ENCODE results near the gene ROR1.

ROR1 gene

DNA sequence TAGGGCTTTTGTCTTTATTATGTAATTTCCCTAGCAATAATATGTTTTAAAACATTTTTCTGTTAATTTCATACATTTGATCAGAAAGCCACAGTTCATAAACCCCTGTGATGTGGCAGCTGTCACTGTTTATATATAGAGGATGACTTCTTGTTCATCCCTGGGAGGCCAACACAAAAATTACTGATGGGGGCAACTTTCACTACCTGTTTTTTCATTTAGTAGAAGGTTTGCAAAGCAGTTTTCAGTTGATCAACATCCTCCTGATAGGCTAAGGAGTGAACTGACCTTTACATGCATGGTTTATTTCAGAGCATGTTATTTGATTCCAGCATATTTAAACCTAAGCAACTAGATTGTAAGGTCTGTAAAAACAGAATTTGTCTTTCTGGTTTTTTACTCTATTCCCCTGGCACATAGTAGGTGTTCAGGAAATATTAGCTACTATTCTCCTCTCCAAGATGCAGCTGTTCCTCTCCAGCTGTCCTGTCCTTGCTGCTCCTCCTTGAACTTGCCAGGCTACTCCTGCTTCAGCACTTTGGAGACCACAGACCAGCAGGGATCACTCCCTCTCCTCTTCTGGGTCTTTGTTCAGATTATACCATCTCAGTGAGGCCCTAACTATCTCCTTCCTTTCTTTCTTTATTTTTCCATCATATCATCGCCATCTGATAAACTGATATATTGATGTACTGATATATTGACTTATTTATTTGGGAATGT lies 54.7 kb downstream of the ROR1 start:
- TF ChIP-seq POLR2A (IDR thresholded peaks at IDR 0.05; ENCODE audit: low read length) = no peak
- no peak for TF ChIP-seq GATA1 (IDR thresholded peaks at IDR 0.05; ENCODE audit: low read depth, low read length)
- no peak for DNase-seq

- TF ChIP-seq GATA1 (IDR thresholded peaks at IDR 0.05; ENCODE audit: low read depth, low read length) (no peak), POLR2A (IDR thresholded peaks at IDR 0.05; ENCODE audit: low read length) (no peak)
Observed at GRCh38 chr1:63829349-63830327, 55.8 kb downstream of the ROR1 start.

GRCh38 chr1:63831409-63831808 lies 57.6 kb downstream of the ROR1 start:
- TF ChIP-seq GATA1 (IDR thresholded peaks at IDR 0.05; ENCODE audit: low read depth, low read length) = no peak
- no peak for TF ChIP-seq POLR2A (IDR thresholded peaks at IDR 0.05; ENCODE audit: low read length)
- DNase-seq = no peak

More at GRCh38 chr1:63829349-63830327, 55.8 kb downstream of the ROR1 start:
- no peak for DNase-seq

- TF ChIP-seq GATA1 (IDR thresholded peaks at IDR 0.05; ENCODE audit: low read depth, low read length) (no peak), POLR2A (IDR thresholded peaks at IDR 0.05; ENCODE audit: low read length) (no peak)
- no peak for DNase-seq
Observed at GRCh38 chr1:63833363-63834119, 59.7 kb downstream of the ROR1 start.

DNA sequence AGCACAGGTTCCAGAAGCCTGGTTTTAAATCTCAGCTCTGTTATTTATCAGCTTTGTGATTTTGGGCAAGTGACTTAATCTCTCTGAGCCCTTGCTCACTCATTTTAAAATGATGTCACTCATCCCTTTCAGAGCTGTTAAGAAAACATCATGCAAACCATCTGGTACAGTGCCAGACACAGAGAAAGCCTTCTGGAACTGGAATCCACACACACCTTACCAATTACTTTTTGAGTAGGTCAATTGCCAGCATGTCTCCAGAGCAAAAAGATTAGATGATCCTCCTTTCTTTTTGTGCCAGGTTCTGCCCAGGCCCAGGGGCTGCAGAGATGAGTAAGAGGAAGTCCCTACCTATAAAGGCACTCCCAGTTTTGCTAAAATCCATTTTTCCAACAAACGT lies 61.3 kb downstream of the ROR1 start:
- TF ChIP-seq POLR2A (IDR thresholded peaks at IDR 0.05; ENCODE audit: low read length) = no peak
- no peak for TF ChIP-seq GATA1 (IDR thresholded peaks at IDR 0.05; ENCODE audit: low read depth, low read length)
- DNase-seq = no peak

GRCh38 chr1:63836374-63836773 lies 62.6 kb downstream of the ROR1 start:
- TF ChIP-seq GATA1 (IDR thresholded peaks at IDR 0.05; ENCODE audit: low read depth, low read length) (no peak), POLR2A (IDR thresholded peaks at IDR 0.05; ENCODE audit: low read length) (no peak)
- DNase-seq = no peak

DNA sequence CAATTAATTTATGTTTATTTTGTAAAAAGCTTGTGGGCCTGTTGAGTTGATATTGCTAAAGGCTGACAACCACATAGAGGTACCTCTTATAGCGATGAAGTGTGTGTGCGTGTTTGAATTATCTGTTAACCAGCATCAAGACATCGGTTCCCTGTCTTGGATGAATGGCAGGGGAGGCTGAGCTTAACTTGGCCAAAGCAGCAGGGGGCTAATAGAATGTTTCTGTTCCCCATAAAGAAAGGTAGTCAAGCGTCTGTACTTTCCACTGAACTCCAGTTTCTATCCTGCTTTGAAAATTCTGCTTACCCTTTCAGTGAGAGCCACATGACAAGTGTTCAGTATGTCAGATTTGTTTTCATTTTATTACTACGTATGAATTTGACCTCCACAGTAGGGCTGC lies 63.0 kb downstream of the ROR1 start:
- no peak for DNase-seq
- no peak for TF ChIP-seq GATA1 (IDR thresholded peaks at IDR 0.05; ENCODE audit: low read depth, low read length)
- TF ChIP-seq POLR2A (IDR thresholded peaks at IDR 0.05; ENCODE audit: low read length) = no peak

DNA sequence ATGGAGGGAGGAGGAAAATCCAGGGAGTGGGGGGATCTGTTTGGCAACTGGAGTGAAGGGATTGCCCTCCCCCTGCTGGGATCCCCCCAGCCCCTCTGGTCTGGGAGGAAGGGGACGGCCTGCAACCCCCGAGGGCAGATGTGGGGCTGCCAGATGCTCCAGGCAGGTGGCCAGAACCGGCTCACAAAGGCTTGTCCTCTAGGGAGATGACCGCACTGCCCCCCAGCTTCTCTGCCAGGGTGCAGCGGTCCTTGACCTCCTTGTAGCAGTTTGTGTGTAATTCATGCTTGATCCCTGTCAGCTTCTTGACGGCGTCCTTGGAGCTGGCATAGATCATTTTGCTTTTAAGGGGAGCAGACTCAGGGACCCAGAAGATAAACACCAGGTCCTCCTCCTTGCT lies 69.2 kb downstream of the ROR1 start:
- no peak for DNase-seq
- TF ChIP-seq POLR2A (IDR thresholded peaks at IDR 0.05; ENCODE audit: low read length) (no peak), GATA1 (IDR thresholded peaks at IDR 0.05; ENCODE audit: low read depth, low read length) (no peak)

- no peak for TF ChIP-seq GATA1 (IDR thresholded peaks at IDR 0.05; ENCODE audit: low read depth, low read length)
- no peak for TF ChIP-seq POLR2A (IDR thresholded peaks at IDR 0.05; ENCODE audit: low read length)
- no peak for DNase-seq
Observed at GRCh38 chr1:63843884-63844283, 70.1 kb downstream of the ROR1 start.

GRCh38 chr1:63845346-63845745 lies 71.5 kb downstream of the ROR1 start:
- DNase-seq = no peak
- no peak for TF ChIP-seq GATA1 (IDR thresholded peaks at IDR 0.05; ENCODE audit: low read depth, low read length)
- TF ChIP-seq POLR2A (IDR thresholded peaks at IDR 0.05; ENCODE audit: low read length) = no peak

DNA sequence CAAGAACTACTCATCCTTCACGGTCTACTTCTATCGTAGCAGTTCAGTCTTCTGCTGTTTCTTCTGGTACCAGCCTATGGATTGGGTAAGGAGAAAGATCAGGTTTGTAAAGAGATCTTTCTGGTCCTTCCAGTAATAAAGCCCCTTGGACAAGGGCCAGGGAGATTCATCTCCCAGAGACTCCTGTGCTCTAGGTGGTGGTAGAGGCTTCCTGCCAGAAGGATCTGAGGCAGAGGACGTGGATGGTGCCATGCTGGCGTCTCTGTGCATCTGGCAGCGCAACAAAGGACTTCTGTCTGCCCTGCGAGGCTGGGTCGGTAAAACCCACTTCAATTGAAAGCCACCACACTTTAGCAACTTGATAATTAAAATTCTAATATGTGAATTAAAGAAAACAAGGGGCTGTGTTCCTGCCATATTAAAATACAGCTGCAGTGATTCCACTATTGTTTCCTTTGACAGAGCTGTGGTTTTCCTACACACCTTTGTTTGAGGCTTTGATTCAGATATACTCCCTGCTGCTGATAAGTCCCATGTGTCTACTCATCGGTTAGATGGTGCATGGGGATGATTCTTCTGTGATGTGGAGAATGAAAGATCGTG lies 73.6 kb downstream of the ROR1 start:
- no peak for DNase-seq
- no peak for TF ChIP-seq POLR2A (IDR thresholded peaks at IDR 0.05; ENCODE audit: low read length)
- no peak for TF ChIP-seq GATA1 (IDR thresholded peaks at IDR 0.05; ENCODE audit: low read depth, low read length)

GRCh38 chr1:63848733-63849132 lies 74.9 kb downstream of the ROR1 start:
- DNase-seq = no peak
- TF ChIP-seq POLR2A (IDR thresholded peaks at IDR 0.05; ENCODE audit: low read length) = no peak
- TF ChIP-seq GATA1 (IDR thresholded peaks at IDR 0.05; ENCODE audit: low read depth, low read length) = no peak

- DNase-seq = no peak
- no peak for TF ChIP-seq POLR2A (IDR thresholded peaks at IDR 0.05; ENCODE audit: low read length)
- no peak for TF ChIP-seq GATA1 (IDR thresholded peaks at IDR 0.05; ENCODE audit: low read depth, low read length)
Observed at GRCh38 chr1:63849149-63849548, 75.3 kb downstream of the ROR1 start.
